HFF-Myc (cell line): ENCODE results near the gene NUDC.

ENCODE experiments used
- DNase-seq: peaks from one replicate; pipeline ENCODE4 v3.0.0-alpha.2; 2011; ENCODE audit warnings: low read depth; ENCODE audit errors: extremely low read depth
- H3K4me3 ChIP-seq: replicated peaks from 2 replicates; pipeline ENCODE4 v1.5.1; 2011; ENCODE audit warnings: low read depth, mild to moderate bottlenecking, control low read depth, low read length
- CTCF ChIP-seq: IDR thresholded peaks from 2 replicates; pipeline ENCODE4 v1.5.1; 2012; ENCODE audit warnings: mild to moderate bottlenecking, low read depth, low read length, control low read depth; ENCODE audit errors: missing control alignments

NUDC gene

GRCh38 chr1:26996024-26996423, 74.5 kb downstream of the NUDC start:
- peak overlapping the region; percentile 91 for H3K4me3 ChIP-seq
- no peak for TF ChIP-seq CTCF
- DNase-seq, result no peak
